Measurements from ENCODE around the gene CRYZL1.

GRCh38 chr21:33660406-33660805 is 18.9 kb upstream of the CRYZL1 start:
- no peak for TF ChIP-seq CTCF (IDR thresholded peaks at IDR 0.05; ENCODE audit: low read depth, low read length)
- TF ChIP-seq EZH2phosphoT487 (IDR thresholded peaks at IDR 0.05; ENCODE audit: low read depth) = no peak

Data from OCI-LY3 (cell line).